ENCODE measurements around the gene KIAA0408. TPM values are rescaled to one million over a fixed set of nuclear protein-coding genes. Genes with fewer than 3 reads are reported as not detected.

KIAA0408 gene
- 0.04 TPM in 1 of 2 replicates, not detected in the other for total RNA-seq (2014; rRNA removed)
- Bru-seq, nascent RNA = not detected
- BruChase-seq, experiment 1, labeled RNA remaining after a 6-hour chase = percentile 40 among the genes with signal in this experiment
- percentile 60 among the genes with signal in this experiment for BruChase-seq, experiment 2, labeled RNA remaining after a 2-hour chase
- long read RNA-seq = 0 reads

DNA sequence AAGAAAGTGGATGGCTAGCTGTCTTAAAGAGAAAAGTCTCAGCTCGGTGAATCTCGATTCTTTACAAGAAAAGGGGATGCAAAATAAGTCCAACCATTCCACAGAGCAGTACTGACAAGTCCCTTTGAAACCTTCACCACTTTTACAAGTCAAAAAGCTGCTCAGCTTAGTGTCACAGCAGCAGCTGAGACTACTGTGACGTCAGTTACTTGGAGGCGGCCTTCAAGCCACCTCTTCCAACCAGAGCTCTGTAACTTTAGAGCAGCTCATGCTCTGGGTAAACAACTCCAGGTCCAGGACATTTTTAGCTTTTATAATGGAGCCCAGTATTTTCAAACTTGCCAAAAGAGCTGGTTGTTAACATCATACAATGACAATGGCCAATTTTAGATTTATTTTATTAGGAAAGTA, at the start of gene KIAA0408:
Gene KIAA0408, minus strand, starts transcription at position 159 of the 411 bp plus-strand sequence. CDS start 5,408 bp downstream, outside the sequence.
- ChIA-PET POLR2A (ENCODE audit: unreplicated experiment) (interaction anchor here (0.9 kb wide), 1 partner anchor 57 kb away, joined by 6 read pairs; no protein-coding TSS in a partner anchor), CTCF (interaction anchor here (1.9 kb wide), 1 partner anchor 57 kb away, joined by 4 read pairs; no protein-coding TSS in a partner anchor)
- Histone ChIP-seq H3K4me3 (ENCODE audit: low read length) (no peak within 1 kb of the TSS), H3K9me3 (ENCODE audit: low read length) (no peaks in the 10 kb centered on the region), H3K79me2 (ENCODE audit: low read length) (no peaks in the 10 kb centered on the region), H3K9me2 (replicated peaks; ENCODE audit: low read length) (no peaks in the 10 kb centered on the region), H3K4me2 (ENCODE audit: low read length) (peak within 1 kb of the TSS; percentile 38), H3F3A (ENCODE audit: low read length, unreplicated experiment) (no peaks in the 10 kb centered on the region), H3K36me3 (ENCODE audit: low read depth, low read length) (no peaks in the 10 kb centered on the region), H3K9ac (ENCODE audit: low read length) (no peak within 1 kb of the TSS), H2AFZ (ENCODE audit: low read length) (0 out of 2 replicates have a peak within 1 kb of the TSS, but pooled peaks have one; percentile 17), H3K4me1 (ENCODE audit: insufficient read depth, low read length) (peaks cover 20% of the 10 kb centered on the region), H3K27me3 (ENCODE audit: low read length) (no peaks in the 10 kb centered on the region), H3K27ac (ENCODE audit: low read length) (no peak within 1 kb of the TSS), H4K20me1 (ENCODE audit: low read length) (no peaks in the 10 kb centered on the region)
- BruUV-seq (replicated peaks) = no TSS peak
- intact Hi-C loops (cut with micrococcal nuclease) = loop anchor here (2.0 kb wide), 2 partner anchors 38 to 112 kb away; no protein-coding TSS in a partner anchor
- ATAC-seq (peak; percentile 81), DNase-seq (peak; percentile 45)
- TF ChIP-seq EZH2 (IDR thresholded peaks at IDR 0.05; ENCODE audit: low read length, unreplicated experiment) (no peak), EZH2phosphoT487 (IDR thresholded peaks at IDR 0.05; ENCODE audit: borderline replicate concordance, low read length) (no peak)
- TF ChIP-seq, protein P1, sequence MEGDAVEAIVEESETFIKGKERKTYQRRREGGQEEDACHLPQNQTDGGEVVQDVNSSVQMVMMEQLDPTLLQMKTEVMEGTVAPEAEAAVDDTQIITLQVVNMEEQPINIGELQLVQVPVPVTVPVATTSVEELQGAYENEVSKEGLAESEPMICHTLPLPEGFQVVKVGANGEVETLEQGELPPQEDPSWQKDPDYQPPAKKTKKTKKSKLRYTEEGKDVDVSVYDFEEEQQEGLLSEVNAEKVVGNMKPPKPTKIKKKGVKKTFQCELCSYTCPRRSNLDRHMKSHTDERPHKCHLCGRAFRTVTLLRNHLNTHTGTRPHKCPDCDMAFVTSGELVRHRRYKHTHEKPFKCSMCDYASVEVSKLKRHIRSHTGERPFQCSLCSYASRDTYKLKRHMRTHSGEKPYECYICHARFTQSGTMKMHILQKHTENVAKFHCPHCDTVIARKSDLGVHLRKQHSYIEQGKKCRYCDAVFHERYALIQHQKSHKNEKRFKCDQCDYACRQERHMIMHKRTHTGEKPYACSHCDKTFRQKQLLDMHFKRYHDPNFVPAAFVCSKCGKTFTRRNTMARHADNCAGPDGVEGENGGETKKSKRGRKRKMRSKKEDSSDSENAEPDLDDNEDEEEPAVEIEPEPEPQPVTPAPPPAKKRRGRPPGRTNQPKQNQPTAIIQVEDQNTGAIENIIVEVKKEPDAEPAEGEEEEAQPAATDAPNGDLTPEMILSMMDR (conservative IDR thresholded peaks at IDR 0.05; ENCODE audit: low read depth, low read length) = no peak

DNA sequence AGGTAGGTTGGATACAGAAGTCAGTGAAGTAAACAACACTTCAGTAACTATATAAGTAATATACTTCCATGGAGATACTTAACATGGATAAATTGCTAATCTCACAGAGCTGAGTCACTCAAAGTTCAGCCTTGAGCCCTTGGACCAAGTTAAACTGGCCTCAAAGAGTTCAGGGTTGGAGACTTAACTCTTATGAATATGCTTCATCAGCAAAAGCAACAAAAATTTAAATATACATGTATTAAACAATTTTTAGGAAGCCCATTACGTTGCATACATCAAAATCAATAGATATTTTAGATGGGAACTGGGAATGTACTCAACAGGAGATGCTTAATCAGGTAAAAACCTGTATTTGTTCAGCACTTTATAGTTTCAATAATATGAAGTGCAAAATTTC, 47.7 kb upstream of the KIAA0408 start:
- DNase-seq (no peak), ATAC-seq (no peak)
- TF ChIP-seq EZH2phosphoT487 (IDR thresholded peaks at IDR 0.05; ENCODE audit: borderline replicate concordance, low read length) (no peak), EZH2 (IDR thresholded peaks at IDR 0.05; ENCODE audit: low read length, unreplicated experiment) (no peak)
- TF ChIP-seq, protein P1 (conservative IDR thresholded peaks at IDR 0.05; ENCODE audit: low read depth, low read length) = no peak
- H3K4me1 ChIP-seq (ENCODE audit: insufficient read depth, low read length) = no peaks in the 10 kb centered on the region
- no peak overlapping the region for H3K4me3 ChIP-seq (ENCODE audit: low read length)
- H3K9me2 ChIP-seq (replicated peaks; ENCODE audit: low read length) = no peaks in the 10 kb centered on the region
- no peaks in the 10 kb centered on the region for H3F3A ChIP-seq (ENCODE audit: low read length, unreplicated experiment)
- H3K36me3 ChIP-seq (ENCODE audit: low read depth, low read length) = no peaks in the 10 kb centered on the region
- no peaks in the 10 kb centered on the region for H3K27me3 ChIP-seq (ENCODE audit: low read length)
- no peak overlapping the region for H2AFZ ChIP-seq (ENCODE audit: low read length)
- CTCF ChIA-PET = no interaction called here
- no peak overlapping the region for H3K4me2 ChIP-seq (ENCODE audit: low read length)
- H4K20me1 ChIP-seq (ENCODE audit: low read length) = no peaks in the 10 kb centered on the region
- intact Hi-C loops (cut with micrococcal nuclease) = no loop called here
- H3K79me2 ChIP-seq (ENCODE audit: low read length) = no peaks in the 10 kb centered on the region
- H3K27ac ChIP-seq (ENCODE audit: low read length) = no peak overlapping the region
- POLR2A ChIA-PET (ENCODE audit: unreplicated experiment) = no interaction called here
- H3K9me3 ChIP-seq (ENCODE audit: low read length) = no peaks in the 10 kb centered on the region
- BruUV-seq (replicated peaks) = no TSS peak
- H3K9ac ChIP-seq (ENCODE audit: low read length) = no peak overlapping the region

DNA sequence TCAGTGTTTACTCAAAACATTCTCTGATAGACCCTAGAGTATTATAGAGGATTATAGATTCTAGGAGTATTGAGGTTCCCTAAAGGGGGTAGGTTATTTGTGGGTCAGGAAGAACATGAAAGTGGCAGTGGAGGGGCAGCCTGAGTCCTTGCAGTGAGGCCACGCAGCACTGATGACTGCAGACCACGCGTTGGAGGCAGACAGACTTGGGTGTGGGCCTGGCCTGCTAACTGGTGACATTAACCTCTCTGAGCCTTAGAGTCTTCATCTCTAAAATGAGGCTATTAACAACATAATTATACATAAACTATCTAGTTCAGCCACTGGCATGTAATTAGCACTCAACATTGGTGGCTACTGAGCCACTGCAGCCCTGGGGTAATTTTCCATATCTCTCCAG, 43.8 kb upstream of the KIAA0408 start:
- H3K27me3 ChIP-seq (ENCODE audit: low read length) = no peaks in the 10 kb centered on the region
- no peaks in the 10 kb centered on the region for H3K79me2 ChIP-seq (ENCODE audit: low read length)
- H2AFZ ChIP-seq (ENCODE audit: low read length) = no peak overlapping the region
- DNase-seq = no peak
- CTCF ChIA-PET = no interaction called here
- H3F3A ChIP-seq (ENCODE audit: low read length, unreplicated experiment) = no peaks in the 10 kb centered on the region
- no peak overlapping the region for H3K4me2 ChIP-seq (ENCODE audit: low read length)
- H3K9me3 ChIP-seq (ENCODE audit: low read length) = no peaks in the 10 kb centered on the region
- POLR2A ChIA-PET (ENCODE audit: unreplicated experiment) = no interaction called here
- no peaks in the 10 kb centered on the region for H3K4me1 ChIP-seq (ENCODE audit: insufficient read depth, low read length)
- intact Hi-C loops (cut with micrococcal nuclease) = no loop called here
- no peak for ATAC-seq
- no peak for TF ChIP-seq EZH2 (IDR thresholded peaks at IDR 0.05; ENCODE audit: low read length, unreplicated experiment)
- TF ChIP-seq, protein P1 (conservative IDR thresholded peaks at IDR 0.05; ENCODE audit: low read depth, low read length) = no peak
- no peak for TF ChIP-seq EZH2phosphoT487 (IDR thresholded peaks at IDR 0.05; ENCODE audit: borderline replicate concordance, low read length)
- no peaks in the 10 kb centered on the region for H3K36me3 ChIP-seq (ENCODE audit: low read depth, low read length)
- H3K27ac ChIP-seq (ENCODE audit: low read length) = no peak overlapping the region
- H3K9me2 ChIP-seq (replicated peaks; ENCODE audit: low read length) = no peaks in the 10 kb centered on the region
- BruUV-seq (replicated peaks) = no TSS peak
- H4K20me1 ChIP-seq (ENCODE audit: low read length) = no peaks in the 10 kb centered on the region
- no peak overlapping the region for H3K9ac ChIP-seq (ENCODE audit: low read length)
- H3K4me3 ChIP-seq (ENCODE audit: low read length) = no peak overlapping the region
